Nephron progenitor cell (in vitro differentiated cells): Measurements from ENCODE around the gene SLC25A21.

Experiments used
- DNase-seq: peaks from one replicate; pipeline ENCODE4 v3.0.0; 2021
- H3K27ac Mint-ChIP-seq: 2 replicates; pipeline ENCODE4 v1.8.0; 2021; ENCODE audit warnings: mild to moderate bottlenecking, moderate library complexity, mixed read lengths
- H3K27me3 Mint-ChIP-seq: 2 replicates; pipeline ENCODE4 v1.8.0; 2021; ENCODE audit warnings: mild to moderate bottlenecking, low read depth, mixed read lengths; ENCODE audit not compliant: poor library complexity
- H3K36me3 Mint-ChIP-seq: 2 replicates; pipeline ENCODE4 v1.8.0; 2021; ENCODE audit warnings: low read depth, mixed read lengths
- H3K4me1 Mint-ChIP-seq: 2 replicates; pipeline ENCODE4 v1.8.0; 2021; ENCODE audit warnings: mixed read lengths
- H3K4me3 Mint-ChIP-seq: 2 replicates; pipeline ENCODE4 v1.8.0; 2021; ENCODE audit warnings: mild to moderate bottlenecking, moderate library complexity, mixed read lengths
- H3K9me3 Mint-ChIP-seq: 2 replicates; pipeline ENCODE4 v1.8.0; 2021; ENCODE audit warnings: mild to moderate bottlenecking, moderate library complexity, mixed read lengths
- CTCF ChIP-seq: fragments of 200-600 bp; sonication (generic); IDR thresholded peaks from 2 replicates; pipeline ENCODE4 v1.5.0; 2021; ENCODE audit warnings: antibody characterized with exemption

SLC25A21 gene

GRCh38 chr14:37047996-37048395 lies 124.4 kb downstream of the SLC25A21 start:
- no peak for DNase-seq
- Mint-ChIP-seq H3K27me3 (no peaks in the 10 kb centered on the region), H3K27ac (no peak overlapping the region), H3K9me3 (no peaks in the 10 kb centered on the region), H3K4me3 (no peak overlapping the region), H3K4me1 (peaks cover 36% of the 10 kb centered on the region), H3K36me3 (no peaks in the 10 kb centered on the region)
- TF ChIP-seq CTCF = no peak

GRCh38 chr14:37047226-37047625 lies 125.2 kb downstream of the SLC25A21 start:
- TF ChIP-seq CTCF = no peak
- no peaks in the 10 kb centered on the region for H3K27me3 Mint-ChIP-seq
- DNase-seq = no peak
- H3K9me3 Mint-ChIP-seq = no peaks in the 10 kb centered on the region
- H3K36me3 Mint-ChIP-seq = no peaks in the 10 kb centered on the region
- H3K4me1 Mint-ChIP-seq = peaks cover 40% of the 10 kb centered on the region
- H3K4me3 Mint-ChIP-seq = no peak overlapping the region
- peak overlapping the region; percentile 10 for H3K27ac Mint-ChIP-seq

GRCh38 chr14:37046815-37047214 lies 125.6 kb downstream of the SLC25A21 start:
- no peaks in the 10 kb centered on the region for H3K27me3 Mint-ChIP-seq
- H3K27ac Mint-ChIP-seq = peak overlapping the region; percentile 10
- H3K36me3 Mint-ChIP-seq = no peaks in the 10 kb centered on the region
- DNase-seq = no peak
- no peaks in the 10 kb centered on the region for H3K9me3 Mint-ChIP-seq
- H3K4me3 Mint-ChIP-seq = no peak overlapping the region
- peaks cover 44% of the 10 kb centered on the region for H3K4me1 Mint-ChIP-seq
- TF ChIP-seq CTCF = no peak

- Mint-ChIP-seq H3K27me3 (no peaks in the 10 kb centered on the region), H3K9me3 (no peaks in the 10 kb centered on the region), H3K4me3 (no peak overlapping the region), H3K4me1 (peaks cover 50% of the 10 kb centered on the region), H3K27ac (no peak overlapping the region), H3K36me3 (no peaks in the 10 kb centered on the region)
- no peak for TF ChIP-seq CTCF
- no peak for DNase-seq
Observed at GRCh38 chr14:37045340-37046061, 126.9 kb downstream of the SLC25A21 start.

GRCh38 chr14:37037636-37038387 lies 134.6 kb downstream of the SLC25A21 start:
- no peak for TF ChIP-seq CTCF

More at GRCh38 chr14:37037636-37038387, 134.6 kb downstream of the SLC25A21 start:
- Mint-ChIP-seq H3K27ac (peak overlapping the region; percentile 15), H3K9me3 (no peaks in the 10 kb centered on the region), H3K27me3 (no peaks in the 10 kb centered on the region), H3K36me3 (no peaks in the 10 kb centered on the region), H3K4me3 (no peak overlapping the region), H3K4me1 (peaks cover 84% of the 10 kb centered on the region)
- no peak for DNase-seq
